Bronchial epithelial cell (primary cell): ENCODE data around the gene CYREN. TPM values are rescaled to one million over a fixed set of nuclear protein-coding genes. Genes with fewer than 3 reads are reported as not detected.

Source experiments
- DNase-seq: peaks from one replicate; pipeline ENCODE4 v3.0.0-alpha.2; 2010; ENCODE audit warnings: low read depth
- FAIRE-seq: peaks from 2 replicates; lab custom pipeline; 2011; peaks lifted over from hg19 to GRCh38; lab: Jason Lieb, UNC
- H3K27me3 ChIP-seq: 2 replicates; pipeline ENCODE4 v1.5.1; 2011; ENCODE audit warnings: low read length; ENCODE audit not compliant: control insufficient read depth, insufficient read depth
- H3K36me3 ChIP-seq: 2 replicates; pipeline ENCODE4 v1.5.1; 2011; ENCODE audit warnings: low read length; ENCODE audit not compliant: control insufficient read depth, insufficient read depth
- H3K4me3 ChIP-seq: 2 replicates; pipeline ENCODE4 v1.5.1; 2011; ENCODE audit warnings: mild to moderate bottlenecking, low read depth, low read length, control low read depth
- CTCF ChIP-seq: IDR thresholded peaks from 2 replicates; pipeline ENCODE4 v1.5.1; 2011; ENCODE audit warnings: mild to moderate bottlenecking, moderate library complexity, low read length, control low read depth, inconsistent platforms; ENCODE audit not compliant: insufficient read depth, severe bottlenecking
- total RNA-seq: library from RNA; depleted of rRNA; stranded (reverse); fragments of >200 nt; gene quantifications from 2 replicates; pipeline ENCODE4 v1.2.1, GENCODE V29; 2014

The CYREN gene
- total RNA-seq, 1 donor from 2014 or later: 51.9 TPM

DNA sequence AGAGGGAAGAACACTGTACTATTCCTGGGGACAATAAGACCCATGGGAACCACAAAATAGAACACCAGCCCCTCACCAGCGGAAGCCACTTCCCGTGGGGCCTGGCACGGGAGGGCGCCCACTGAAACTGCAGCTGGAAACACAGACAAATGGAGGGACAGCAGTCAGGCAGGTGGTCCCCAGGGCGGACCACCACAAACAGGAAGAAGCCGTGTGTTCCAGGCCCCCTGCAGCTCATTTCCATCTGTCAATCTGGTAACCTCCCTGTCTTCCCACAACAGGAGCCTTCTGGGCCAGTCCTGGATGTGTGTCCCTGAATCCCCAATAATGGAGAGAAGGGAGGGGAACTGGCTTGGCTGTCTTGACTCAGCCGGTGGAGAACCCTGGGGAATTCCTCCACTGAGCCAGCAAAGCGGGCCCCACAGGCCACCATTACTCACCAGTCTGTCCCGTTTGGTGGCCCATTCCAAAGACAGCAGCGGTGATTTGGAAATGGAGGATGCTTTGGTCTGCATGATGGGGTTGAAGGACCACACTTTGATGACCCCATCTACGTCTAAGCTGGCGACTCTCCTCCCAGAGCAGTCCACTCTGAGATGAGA, 24.1 kb upstream of the CYREN start:
- Histone ChIP-seq H3K4me3 (no peak overlapping the region), H3K27me3 (no peaks in the 10 kb centered on the region), H3K36me3 (peaks cover 21% of the 10 kb centered on the region)
- no peak for TF ChIP-seq CTCF
- no peak for DNase-seq
- FAIRE-seq: no peak

- peak; percentile 73 for FAIRE-seq
- Histone ChIP-seq H3K27me3 (no peaks in the 10 kb centered on the region), H3K4me3 (no peak overlapping the region), H3K36me3 (peaks cover 24% of the 10 kb centered on the region)
- TF ChIP-seq CTCF: no peak
- peak; percentile 74 for DNase-seq
These were observed 23.1 kb upstream of the CYREN start for GRCh38 chr7:135193615-135194081.

DNA sequence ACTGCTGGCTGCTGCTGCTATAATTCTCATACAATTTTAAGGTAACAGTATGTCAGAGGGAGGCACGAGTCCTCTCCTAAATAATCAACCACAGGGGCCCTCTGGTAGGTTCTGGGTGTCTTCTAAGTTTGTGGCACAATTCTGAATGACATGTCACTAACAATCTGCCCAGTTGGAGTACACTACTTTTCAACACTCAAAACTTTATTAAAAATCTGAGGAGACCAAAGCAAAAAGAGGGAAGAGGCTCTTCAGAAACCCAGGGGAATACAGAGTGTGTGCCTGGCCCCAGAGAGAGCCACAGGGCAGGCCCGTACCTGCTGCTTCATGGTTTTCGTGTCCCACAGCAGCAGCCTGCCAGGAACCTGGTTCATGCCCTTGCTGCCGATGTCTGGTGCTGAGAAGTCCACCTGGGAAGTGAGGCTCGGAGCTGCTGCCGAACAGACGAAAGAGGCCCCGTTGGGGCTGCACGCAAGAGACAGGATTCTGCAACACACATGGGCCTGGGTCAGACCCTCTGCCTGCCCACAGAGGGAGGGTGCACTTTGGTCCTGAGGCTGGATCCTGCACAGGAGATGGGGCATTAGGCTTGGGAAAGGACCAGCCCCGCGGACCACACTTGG, 22.5 kb upstream of the CYREN start:
- peaks cover 28% of the 10 kb centered on the region for H3K36me3 ChIP-seq
- FAIRE-seq (no peak), DNase-seq (peak; percentile 77)
- no peak overlapping the region for H3K4me3 ChIP-seq
- no peak for TF ChIP-seq CTCF
- H3K27me3 ChIP-seq: no peaks in the 10 kb centered on the region

DNA sequence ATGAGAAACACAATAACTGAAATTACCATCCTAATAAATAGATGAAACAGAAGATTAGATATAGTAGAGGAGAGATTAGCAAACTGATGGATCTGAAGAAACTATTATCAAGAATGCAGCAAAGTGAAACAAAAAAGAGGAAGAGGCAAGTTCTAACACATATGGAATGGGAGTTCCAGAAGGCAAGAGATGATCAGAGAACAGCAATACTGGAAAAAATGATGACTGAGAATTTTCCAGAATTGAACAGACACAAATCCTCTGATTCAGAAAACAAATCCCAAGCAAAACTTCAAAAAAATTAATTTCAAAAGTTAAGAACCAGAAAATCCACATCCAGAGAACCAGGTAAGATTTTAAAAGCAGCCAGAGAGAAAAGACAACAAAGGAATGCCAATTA, 20.2 kb upstream of the CYREN start:
- Histone ChIP-seq H3K36me3 (peaks cover 29% of the 10 kb centered on the region), H3K4me3 (no peak overlapping the region), H3K27me3 (no peaks in the 10 kb centered on the region)
- TF ChIP-seq CTCF: no peak
- FAIRE-seq (no peak), DNase-seq (peak; percentile 73)

DNA sequence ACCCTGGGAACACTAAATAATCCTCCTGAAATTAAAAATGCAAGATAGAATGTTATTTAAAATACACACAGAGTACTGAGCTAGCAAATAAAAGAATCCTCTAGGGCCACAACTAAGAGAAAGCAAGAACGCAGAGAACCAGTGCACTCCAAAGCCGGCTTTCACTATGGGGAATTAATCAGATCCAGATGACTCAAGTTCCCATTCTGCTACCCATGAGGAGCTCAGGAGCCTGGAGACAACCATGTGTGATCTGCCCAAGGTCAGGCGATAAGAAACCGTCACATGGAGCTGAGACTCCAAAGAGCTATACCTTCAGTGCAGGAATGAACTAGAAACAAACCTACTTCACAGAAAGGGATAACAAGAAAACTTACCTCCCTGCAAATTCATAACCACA, 19.5 kb upstream of the CYREN start:
- TF ChIP-seq CTCF: no peak
- Histone ChIP-seq H3K4me3 (no peak overlapping the region), H3K27me3 (no peaks in the 10 kb centered on the region), H3K36me3 (peaks cover 29% of the 10 kb centered on the region)
- peak; percentile 76 for FAIRE-seq
- peak; percentile 48 for DNase-seq
